ENCODE data around the gene UGT1A10.

The UGT1A10 gene

GRCh38 chr2:233693963-233694362 lies 57.7 kb downstream of the UGT1A10 start:
- Histone ChIP-seq H3K9ac (ENCODE audit: low read depth, low read length, poor library complexity, severe bottlenecking) (no peak overlapping the region), H3K4me2 (ENCODE audit: low read depth, low read length, poor library complexity, severe bottlenecking) (no peak overlapping the region), H3K27me3 (ENCODE audit: insufficient read depth, low read length, poor library complexity, severe bottlenecking) (no peaks in the 10 kb centered on the region), H3K4me1 (ENCODE audit: insufficient read depth, low read length, poor library complexity, severe bottlenecking) (no peaks in the 10 kb centered on the region), H3K9me2 (replicated peaks; ENCODE audit: low read depth, low read length) (no peaks in the 10 kb centered on the region), H3F3A (ENCODE audit: low read depth) (no peaks in the 10 kb centered on the region), H3K79me2 (ENCODE audit: insufficient read depth, low read length) (no peaks in the 10 kb centered on the region), H3K4me3 (ENCODE audit: low read length, poor library complexity, severe bottlenecking) (no peak overlapping the region), H3K36me3 (ENCODE audit: insufficient read depth, low read length) (no peaks in the 10 kb centered on the region), H2AFZ (ENCODE audit: low read length) (no peak overlapping the region), H4K20me1 (ENCODE audit: insufficient read depth, low read length, poor library complexity, severe bottlenecking) (no peaks in the 10 kb centered on the region), H3K9me3 (ENCODE audit: insufficient read depth, low read depth, low read length) (no peaks in the 10 kb centered on the region)
- TF ChIP-seq EZH2phosphoT487 (IDR thresholded peaks at IDR 0.05; ENCODE audit: borderline replicate concordance) (no peak), CTCF (conservative IDR thresholded peaks at IDR 0.05; ENCODE audit: low read length) (no peak)

- no peaks in the 10 kb centered on the region for H3K27me3 ChIP-seq (ENCODE audit: insufficient read depth, low read length, poor library complexity, severe bottlenecking)
- no peak overlapping the region for H2AFZ ChIP-seq (ENCODE audit: low read length)
- H3F3A ChIP-seq (ENCODE audit: low read depth) = no peaks in the 10 kb centered on the region
- H3K9ac ChIP-seq (ENCODE audit: low read depth, low read length, poor library complexity, severe bottlenecking) = no peak overlapping the region
- H3K9me3 ChIP-seq (ENCODE audit: insufficient read depth, low read depth, low read length) = no peaks in the 10 kb centered on the region
- H3K36me3 ChIP-seq (ENCODE audit: insufficient read depth, low read length) = no peaks in the 10 kb centered on the region
- H4K20me1 ChIP-seq (ENCODE audit: insufficient read depth, low read length, poor library complexity, severe bottlenecking) = no peaks in the 10 kb centered on the region
- H3K4me3 ChIP-seq (ENCODE audit: low read length, poor library complexity, severe bottlenecking) = no peak overlapping the region
- H3K4me1 ChIP-seq (ENCODE audit: insufficient read depth, low read length, poor library complexity, severe bottlenecking) = no peaks in the 10 kb centered on the region
- H3K79me2 ChIP-seq (ENCODE audit: insufficient read depth, low read length) = no peaks in the 10 kb centered on the region
- H3K9me2 ChIP-seq (replicated peaks; ENCODE audit: low read depth, low read length) = no peaks in the 10 kb centered on the region
- TF ChIP-seq EZH2phosphoT487 (IDR thresholded peaks at IDR 0.05; ENCODE audit: borderline replicate concordance) (no peak), CTCF (conservative IDR thresholded peaks at IDR 0.05; ENCODE audit: low read length) (no peak)
- no peak overlapping the region for H3K4me2 ChIP-seq (ENCODE audit: low read depth, low read length, poor library complexity, severe bottlenecking)
Observed at GRCh38 chr2:233698740-233699139, 62.5 kb downstream of the UGT1A10 start.

GRCh38 chr2:233699424-233700027 lies 63.3 kb downstream of the UGT1A10 start:
- Histone ChIP-seq H3K4me1 (ENCODE audit: insufficient read depth, low read length, poor library complexity, severe bottlenecking) (no peaks in the 10 kb centered on the region), H3K4me3 (ENCODE audit: low read length, poor library complexity, severe bottlenecking) (no peak overlapping the region), H3K9me3 (ENCODE audit: insufficient read depth, low read depth, low read length) (no peaks in the 10 kb centered on the region), H3K79me2 (ENCODE audit: insufficient read depth, low read length) (no peaks in the 10 kb centered on the region), H3K27me3 (ENCODE audit: insufficient read depth, low read length, poor library complexity, severe bottlenecking) (no peaks in the 10 kb centered on the region), H3K9ac (ENCODE audit: low read depth, low read length, poor library complexity, severe bottlenecking) (no peak overlapping the region), H3K9me2 (replicated peaks; ENCODE audit: low read depth, low read length) (no peaks in the 10 kb centered on the region), H3K4me2 (ENCODE audit: low read depth, low read length, poor library complexity, severe bottlenecking) (no peak overlapping the region), H3F3A (ENCODE audit: low read depth) (no peaks in the 10 kb centered on the region), H3K36me3 (ENCODE audit: insufficient read depth, low read length) (no peaks in the 10 kb centered on the region), H4K20me1 (ENCODE audit: insufficient read depth, low read length, poor library complexity, severe bottlenecking) (no peaks in the 10 kb centered on the region), H2AFZ (ENCODE audit: low read length) (no peak overlapping the region)
- TF ChIP-seq CTCF (conservative IDR thresholded peaks at IDR 0.05; ENCODE audit: low read length) (no peak), EZH2phosphoT487 (IDR thresholded peaks at IDR 0.05; ENCODE audit: borderline replicate concordance) (no peak)

Measured in Loucy (cell line).